H54 (cell line): ENCODE measurements around the gene PCDHB9.
"Not testable (repeated sequence)": the region's sequence is repeated elsewhere in the genome, so short reads cannot be mapped to it uniquely, and the experiment has no call there.

Source experiments
- DNase-seq: peaks from one replicate; pipeline ENCODE4 v3.0.0; 2011; ENCODE audit warnings: low spot score, mixed read lengths; ENCODE audit not compliant: insufficient read length
- FAIRE-seq: peaks from 3 replicates; lab custom pipeline; 2011; peaks lifted over from hg19 to GRCh38; lab: Jason Lieb, UNC
- POLR2A ChIP-seq: IDR thresholded peaks from 2 replicates; pipeline ENCODE4 v1.6.1; 2011; ENCODE audit warnings: low read depth, mild to moderate bottlenecking, low read length

Gene PCDHB9

GRCh38 chr5:141180313-141180712, 6.6 kb upstream of the PCDHB9 start:
- DNase-seq: no peak
- FAIRE-seq: no peak
- TF ChIP-seq POLR2A: no peak

- FAIRE-seq: no peak
- no peak for TF ChIP-seq POLR2A
- no peak for DNase-seq
Observed at GRCh38 chr5:141182248-141182647, 4.7 kb upstream of the PCDHB9 start, which contains the start of gene PCDHB16. TSS of gene PCDHB16 (plus strand) at chr5:141182387. CDS start at chr5:141182560, 173 bp downstream.

GRCh38 chr5:141184117-141184855, 2.7 kb upstream of the PCDHB9 start:
- DNase-seq, FAIRE-seq: not testable (repeated sequence)

GRCh38 chr5:141188682-141189081, 1.7 kb downstream of the PCDHB9 start:
- FAIRE-seq, DNase-seq: not testable (repeated sequence)

- not testable (repeated sequence) for FAIRE-seq, DNase-seq
Observed at GRCh38 chr5:141189131-141189530, 2.2 kb downstream of the PCDHB9 start.

- TF ChIP-seq POLR2A: no peak
- DNase-seq (peak; percentile 79), FAIRE-seq (no peak)
Observed at GRCh38 chr5:141192110-141192725, 5.3 kb downstream of the PCDHB9 start, which contains the start of gene PCDHB10. TSS of gene PCDHB10 (plus strand) at chr5:141192353. CDS start at chr5:141192553, 200 bp downstream.

GRCh38 chr5:141194332-141194731, 7.4 kb downstream of the PCDHB9 start:
- not testable (repeated sequence) for FAIRE-seq, DNase-seq

GRCh38 chr5:141196363-141196762, 9.4 kb downstream of the PCDHB9 start:
- FAIRE-seq (no peak), DNase-seq (no peak)

GRCh38 chr5:141199359-141200235, 12.6 kb downstream of the PCDHB9 start, which contains the start of gene PCDHB11:
TSS of gene PCDHB11 (plus strand) at chr5:141199627. CDS start at chr5:141199775, 148 bp downstream.
- DNase-seq (peak; percentile 34), FAIRE-seq (peak; percentile 91)
- no peak for TF ChIP-seq POLR2A

More at GRCh38 chr5:141196363-141196762, 9.4 kb downstream of the PCDHB9 start:
- TF ChIP-seq POLR2A: no peak

- DNase-seq, FAIRE-seq: not testable (repeated sequence)
Observed at GRCh38 chr5:141201126-141201525, 14.2 kb downstream of the PCDHB9 start.

- not testable (repeated sequence) for FAIRE-seq
Observed at GRCh38 chr5:141201646-141202045, 14.7 kb downstream of the PCDHB9 start.

GRCh38 chr5:141208478-141208877, 21.5 kb downstream of the PCDHB9 start, which contains the start of gene PCDHB12:
TSS of gene PCDHB12 (plus strand) at chr5:141208719. CDS start at chr5:141208908, 189 bp downstream.
- TF ChIP-seq POLR2A: no peak
- DNase-seq: no peak
- no peak for FAIRE-seq

More at GRCh38 chr5:141201646-141202045, 14.7 kb downstream of the PCDHB9 start:
- DNase-seq: not testable (repeated sequence)

- FAIRE-seq, DNase-seq: not testable (repeated sequence)
Observed at GRCh38 chr5:141210281-141210680, 23.3 kb downstream of the PCDHB9 start.

- FAIRE-seq: not testable (repeated sequence)
Observed at GRCh38 chr5:141210849-141211248, 23.9 kb downstream of the PCDHB9 start.

GRCh38 chr5:141213656-141214339, 26.8 kb downstream of the PCDHB9 start, which contains the start of gene PCDHB13:
TSS of gene PCDHB13 (plus strand) at chr5:141213919. CDS start at chr5:141214124, 205 bp downstream.
- not testable (repeated sequence) for DNase-seq
- peak; percentile 48 for FAIRE-seq

More at GRCh38 chr5:141210849-141211248, 23.9 kb downstream of the PCDHB9 start:
- DNase-seq: not testable (repeated sequence)

- not testable (repeated sequence) for FAIRE-seq, DNase-seq
Observed at GRCh38 chr5:141214583-141214982, 27.6 kb downstream of the PCDHB9 start.

GRCh38 chr5:141215504-141215903, 28.5 kb downstream of the PCDHB9 start:
- not testable (repeated sequence) for FAIRE-seq, DNase-seq

GRCh38 chr5:141216035-141216434, 29.1 kb downstream of the PCDHB9 start:
- not testable (repeated sequence) for FAIRE-seq, DNase-seq
